GM18867 (cell line): ENCODE results near the gene SIGLEC15.
"Not testable (repeated sequence)": the region's sequence is repeated elsewhere in the genome, so short reads cannot be mapped to it uniquely, and the experiment has no call there.

ENCODE experiments used
- ATAC-seq: cut with Tn5 transposase; IDR thresholded peaks from one replicate; pipeline ENCODE4 v1.9.1; 2021; ENCODE audit warnings: mild to moderate bottlenecking, moderate library complexity; ENCODE audit not compliant: unreplicated experiment

The SIGLEC15 gene

GRCh38 chr18:45825258-45826044, at the start of gene SIGLEC15:
Gene SIGLEC15, plus strand, starts transcription at chr18:45825675. Its CDS starts 54 bp downstream, at chr18:45825729.
- no peak for ATAC-seq

- no peak for ATAC-seq
These were observed 49.7 kb upstream of the SIGLEC15 start for GRCh38 chr18:45775743-45776142.

GRCh38 chr18:45777393-45777792, 48.1 kb upstream of the SIGLEC15 start:
- no peak for ATAC-seq

- no peak for ATAC-seq
These were observed 44.9 kb upstream of the SIGLEC15 start for GRCh38 chr18:45780568-45780967.

GRCh38 chr18:45782662-45783061, 42.8 kb upstream of the SIGLEC15 start:
- no peak for ATAC-seq

GRCh38 chr18:45783097-45784075, 42.1 kb upstream of the SIGLEC15 start:
- no peak for ATAC-seq

- ATAC-seq: no peak
These were observed 40.3 kb upstream of the SIGLEC15 start for GRCh38 chr18:45785134-45785533.

- ATAC-seq: no peak
These were observed 38.5 kb upstream of the SIGLEC15 start for GRCh38 chr18:45786941-45787340.

GRCh38 chr18:45787346-45787745, 38.1 kb upstream of the SIGLEC15 start:
- no peak for ATAC-seq

- no peak for ATAC-seq
These were observed 36.6 kb upstream of the SIGLEC15 start for GRCh38 chr18:45788861-45789260.

- ATAC-seq: no peak
These were observed 32.8 kb upstream of the SIGLEC15 start for GRCh38 chr18:45792506-45793263.

GRCh38 chr18:45793264-45793965, 32.1 kb upstream of the SIGLEC15 start:
- ATAC-seq: no peak

GRCh38 chr18:45801416-45802004, 24.0 kb upstream of the SIGLEC15 start:
- no peak for ATAC-seq

GRCh38 chr18:45802814-45803492, 22.5 kb upstream of the SIGLEC15 start:
- ATAC-seq: no peak

GRCh38 chr18:45805551-45805950, 19.9 kb upstream of the SIGLEC15 start:
- no peak for ATAC-seq

GRCh38 chr18:45806226-45806625, 19.2 kb upstream of the SIGLEC15 start:
- no peak for ATAC-seq

- ATAC-seq: not testable (repeated sequence)
These were observed 18.3 kb upstream of the SIGLEC15 start for GRCh38 chr18:45807144-45807543.

- ATAC-seq: not testable (repeated sequence)
These were observed 10.7 kb upstream of the SIGLEC15 start for GRCh38 chr18:45814733-45815132.

- no peak for ATAC-seq
These were observed 7.9 kb upstream of the SIGLEC15 start for GRCh38 chr18:45817543-45817942.
